Parathyroid adenoma (tissue), 2 donors: ENCODE data around the gene ZBP1.

Experiments
- H2AFZ ChIP-seq: fragments of 300-600 bp; sonication (generic); one replicate; pipeline ENCODE4 v1.7.0; 2017; ENCODE audit warnings: antibody characterized with exemption, mild to moderate bottlenecking
- H3K27ac ChIP-seq: fragments of 300-600 bp; sonication (generic); one replicate; pipeline ENCODE4 v1.7.0; 2017
- H3K27me3 ChIP-seq: fragments of 300-600 bp; sonication (generic); one replicate; pipeline ENCODE4 v1.7.0; 2017; ENCODE audit warnings: low read length; ENCODE audit not compliant: control insufficient read depth, insufficient read depth
- H3K36me3 ChIP-seq: fragments of 300-600 bp; sonication (generic); one replicate; pipeline ENCODE4 v1.7.0; 2017; ENCODE audit warnings: low read length; ENCODE audit not compliant: control insufficient read depth, insufficient read depth
- H3K4me1 ChIP-seq: fragments of 300-600 bp; sonication (generic); one replicate; pipeline ENCODE4 v1.7.0; 2017; ENCODE audit warnings: control low read depth
- H3K4me2 ChIP-seq: fragments of 300-600 bp; sonication (generic); one replicate; pipeline ENCODE4 v1.7.0; 2017; ENCODE audit warnings: low read length
- H3K4me3 ChIP-seq: fragments of 300-600 bp; sonication (generic); one replicate; pipeline ENCODE4 v1.7.0; 2017; ENCODE audit warnings: low read depth, low read length
- H3K79me2 ChIP-seq: fragments of 300-600 bp; sonication (generic); one replicate; pipeline ENCODE4 v1.7.0; 2017; ENCODE audit warnings: control low read depth
- H3K9ac ChIP-seq: fragments of 300-600 bp; sonication (generic); one replicate; pipeline ENCODE4 v1.7.0; 2017; ENCODE audit warnings: mild to moderate bottlenecking
- H3K9me3 ChIP-seq: fragments of 300-600 bp; sonication (generic); one replicate; pipeline ENCODE4 v1.7.0; 2017; ENCODE audit warnings: low read length; ENCODE audit not compliant: control insufficient read depth
- CTCF ChIP-seq: fragments of 300-600 bp; sonication (generic); IDR thresholded peaks from one replicate; pipeline ENCODE4 v1.7.0; 2017; ENCODE audit warnings: antibody characterized with exemption, mild to moderate bottlenecking
- donor health status: primary hyperparathyroidism.

Gene ZBP1

GRCh38 chr20:57560554-57561355 lies 59.5 kb downstream of the ZBP1 start, which contains the start of gene PCK1:
Gene PCK1 (plus strand): TSS chr20:57561110. CDS start chr20:57561412, 302 bp downstream.
- Histone ChIP-seq H3K9ac (no peak within 1 kb of the TSS), H3K4me1 (no peaks in the 10 kb centered on the region), H3K4me3 (no peak within 1 kb of the TSS), H3K9me3 (no peaks in the 10 kb centered on the region), H3K27me3 (peaks cover 4% of the 10 kb centered on the region), H3K4me2 (no peak within 1 kb of the TSS), H3K27ac (no peak within 1 kb of the TSS), H2AFZ (no peak within 1 kb of the TSS), H3K79me2 (no peaks in the 10 kb centered on the region), H3K36me3 (no peaks in the 10 kb centered on the region)
- TF ChIP-seq CTCF: no peak

- TF ChIP-seq CTCF: no peak
- Histone ChIP-seq H3K27ac (no peak overlapping the region), H3K9me3 (no peaks in the 10 kb centered on the region), H3K4me3 (no peak overlapping the region), H3K4me2 (no peak overlapping the region), H3K79me2 (no peaks in the 10 kb centered on the region), H3K36me3 (no peaks in the 10 kb centered on the region), H2AFZ (no peak overlapping the region), H3K9ac (no peak overlapping the region), H3K4me1 (no peaks in the 10 kb centered on the region), H3K27me3 (peaks cover 4% of the 10 kb centered on the region)
Observed at GRCh38 chr20:57559658-57560553, 60.3 kb downstream of the ZBP1 start.

- no peaks in the 10 kb centered on the region for H3K9me3 ChIP-seq
- H3K27ac ChIP-seq: no peak overlapping the region
- TF ChIP-seq CTCF: no peak
- no peak overlapping the region for H3K4me3 ChIP-seq
- no peak overlapping the region for H3K4me2 ChIP-seq
- no peaks in the 10 kb centered on the region for H3K79me2 ChIP-seq
- no peaks in the 10 kb centered on the region for H3K4me1 ChIP-seq
- peaks cover 4% of the 10 kb centered on the region for H3K27me3 ChIP-seq
- no peak overlapping the region for H2AFZ ChIP-seq
- H3K9ac ChIP-seq: no peak overlapping the region
- H3K36me3 ChIP-seq: no peaks in the 10 kb centered on the region
Observed at GRCh38 chr20:57559289-57559634, 61.0 kb downstream of the ZBP1 start.

GRCh38 chr20:57558614-57559288 lies 61.5 kb downstream of the ZBP1 start:
- no peaks in the 10 kb centered on the region for H3K36me3 ChIP-seq
- no peak overlapping the region for H3K4me2 ChIP-seq
- no peak for TF ChIP-seq CTCF
- no peak overlapping the region for H3K27ac ChIP-seq
- H2AFZ ChIP-seq: no peak overlapping the region
- H3K9ac ChIP-seq: no peak overlapping the region
- H3K4me1 ChIP-seq: no peaks in the 10 kb centered on the region
- H3K9me3 ChIP-seq: no peaks in the 10 kb centered on the region
- no peak overlapping the region for H3K4me3 ChIP-seq
- peaks cover 4% of the 10 kb centered on the region for H3K27me3 ChIP-seq
- no peaks in the 10 kb centered on the region for H3K79me2 ChIP-seq
